Neural progenitor cell (in vitro differentiated cells): ENCODE results near the gene CGB2. TPM values are rescaled to one million over a fixed set of nuclear protein-coding genes. Genes with fewer than 3 reads are reported as not detected.

ENCODE experiments used
- DNase-seq: peaks from one replicate; pipeline ENCODE4 v3.0.0-alpha.2; 2016; ENCODE audit warnings: low spot score
- H2AFZ ChIP-seq: fragments of 200-600 bp; sonication (generic); replicated peaks from 2 replicates; pipeline ENCODE4 v1.6.1; 2016; ENCODE audit warnings: antibody characterized with exemption
- H3F3A ChIP-seq: fragments of 200-600 bp; sonication (generic); 2 replicates; pipeline ENCODE4 v1.6.1; 2016; ENCODE audit warnings: antibody characterized with exemption, low read depth
- H3K27ac ChIP-seq: fragments of 200-600 bp; sonication (generic); 2 replicates; pipeline ENCODE4 v1.5.1; 2016; ENCODE audit warnings: mild to moderate bottlenecking
- H3K27me3 ChIP-seq: fragments of 200-600 bp; sonication (generic); 2 replicates; pipeline ENCODE4 v1.6.1; 2016; ENCODE audit warnings: mild to moderate bottlenecking, moderate library complexity
- H3K36me3 ChIP-seq: fragments of 200-600 bp; sonication (generic); 2 replicates; pipeline ENCODE4 v1.5.1; 2016
- H3K4me1 ChIP-seq: fragments of 200-600 bp; sonication (generic); 2 replicates; pipeline ENCODE4 v1.6.1; 2016; ENCODE audit warnings: mixed run types
- H3K4me2 ChIP-seq: fragments of 200-600 bp; sonication (generic); 2 replicates; pipeline ENCODE4 v1.6.1; 2016
- H3K4me3 ChIP-seq: fragments of 200-600 bp; sonication (generic); 2 replicates; pipeline ENCODE4 v1.5.1; 2016
- H3K79me2 ChIP-seq: fragments of 200-600 bp; sonication (generic); 2 replicates; pipeline ENCODE4 v1.6.1; 2016; ENCODE audit warnings: low read depth
- H3K9ac ChIP-seq: fragments of 200-600 bp; sonication (generic); 2 replicates; pipeline ENCODE4 v1.6.1; 2016
- H3K9me3 ChIP-seq: fragments of 200-600 bp; sonication (generic); 2 replicates; pipeline ENCODE4 v1.5.1; 2016; ENCODE audit warnings: low read depth
- H4K20me1 ChIP-seq: fragments of 200-600 bp; sonication (generic); 2 replicates; pipeline ENCODE4 v1.6.1; 2016; ENCODE audit warnings: low read depth
- H3K27ac Mint-ChIP-seq: 3 replicates; pipeline ENCODE4 v1.8.0; 2021; ENCODE audit warnings: mixed read lengths
- H3K27me3 Mint-ChIP-seq: 2 replicates; pipeline ENCODE4 v1.8.0; 2022; ENCODE audit warnings: low read depth, mild to moderate bottlenecking, inconsistent platforms, moderate library complexity, mixed read lengths; ENCODE audit not compliant: insufficient read depth
- H3K36me3 Mint-ChIP-seq: 3 replicates; pipeline ENCODE4 v1.8.0; 2021; ENCODE audit warnings: mixed read lengths
- H3K4me1 Mint-ChIP-seq: 3 replicates; pipeline ENCODE4 v1.8.0; 2021; ENCODE audit warnings: mixed read lengths
- H3K4me3 Mint-ChIP-seq: 3 replicates; pipeline ENCODE4 v1.8.0; 2021; ENCODE audit warnings: mild to moderate bottlenecking, moderate library complexity, mixed read lengths
- H3K9me3 Mint-ChIP-seq: 3 replicates; pipeline ENCODE4 v1.8.0; 2020; ENCODE audit warnings: mixed read lengths
- EZH2 ChIP-seq: fragments of 200-600 bp; sonication (generic); IDR thresholded peaks from 2 replicates; pipeline ENCODE4 v1.6.1; 2017; ENCODE audit warnings: antibody characterized with exemption, mild to moderate bottlenecking, moderate library complexity
- EZH2phosphoT487 ChIP-seq: fragments of 200-600 bp; sonication (generic); IDR thresholded peaks from 2 replicates; pipeline ENCODE4 v1.6.1; 2017; ENCODE audit warnings: antibody characterized with exemption
- microRNA-seq: library from miRNA; unstranded; fragments of <30 nt; microRNA quantifications from one replicate; pipeline ENCODE4, GENCODE V29; 2016
- small RNA-seq: library from RNA; depleted of rRNA; stranded (forward); fragments of <200 nt; gene quantifications from one replicate; pipeline ENCODE3, GENCODE V24; 2015
- total RNA-seq: library from RNA; depleted of rRNA; stranded (reverse); fragments of >200 nt; gene quantifications from 2 replicates; pipeline ENCODE4 v1.2.3, GENCODE V29; 2015; ENCODE audit warnings: low replicate concordance

CGB2 gene
- total RNA-seq, 1 donor from 2014 or later: not detected

GRCh38 chr19:49081273-49081672 lies 49.6 kb downstream of the CGB2 start:
- H3K27ac Mint-ChIP-seq: no peak overlapping the region
- Histone ChIP-seq H2AFZ (no peak overlapping the region), H3K36me3 (no peaks in the 10 kb centered on the region), H3K27ac (no peak overlapping the region), H3K4me3 (no peak overlapping the region), H3K9ac (no peak overlapping the region), H3K9me3 (no peaks in the 10 kb centered on the region), H3F3A (peaks cover 10% of the 10 kb centered on the region), H4K20me1 (peaks cover 10% of the 10 kb centered on the region), H3K4me2 (no peak overlapping the region), H3K79me2 (peaks cover 10% of the 10 kb centered on the region), H3K4me1 (peaks cover 5% of the 10 kb centered on the region), H3K27me3 (peaks cover 20% of the 10 kb centered on the region)
- peaks cover 3% of the 10 kb centered on the region for H3K36me3 Mint-ChIP-seq
- H3K27me3 Mint-ChIP-seq: peaks cover 7% of the 10 kb centered on the region
- no peaks in the 10 kb centered on the region for H3K9me3 Mint-ChIP-seq
- no peak for DNase-seq
- TF ChIP-seq EZH2 (no peak), EZH2phosphoT487 (no peak)
- H3K4me3 Mint-ChIP-seq: no peak overlapping the region
- H3K4me1 Mint-ChIP-seq: peaks cover 10% of the 10 kb centered on the region

Small RNA genes within 50 kb of the gene (microRNA-seq; reads per million reads assigned to microRNA genes)
- gene MIR6798: 0.54 reads per million

Small RNA genes within 50 kb of the gene (small RNA-seq; reads per million reads assigned to genes)
- gene MIR6798 (not detected), gene RN7SL708P (not detected)

Other genes with a start within 250 kb of the CGB2 start
- 33.5 and 63.2 TPM in 2 replicates for gene BCAT2, start 220.9 kb upstream of the CGB2 start, total RNA-seq
- 11.2 and 27.6 TPM in 2 replicates for gene HSD17B14, start 195.4 kb upstream of the CGB2 start, total RNA-seq
- gene PLEKHA4, start 163.3 kb upstream of the CGB2 start, total RNA-seq: 6.2 and 6.3 TPM in 2 replicates
- gene PPP1R15A, start 159.5 kb upstream of the CGB2 start, total RNA-seq: 10.6 and 19.1 TPM in 2 replicates
- gene TULP2, start 133.1 kb upstream of the CGB2 start, total RNA-seq: 0.26 and 0.40 TPM in 2 replicates
- 73.5 and 158 TPM in 2 replicates for gene NUCB1, start 131.6 kb upstream of the CGB2 start, total RNA-seq
- gene DHDH, start 98.2 kb upstream of the CGB2 start, total RNA-seq: 1.6 TPM in 1 of 2 replicates, not detected in the other
- 35.8 and 79.2 TPM in 2 replicates for gene BAX, start 77.0 kb upstream of the CGB2 start, total RNA-seq
- 989 and 1,798 TPM in 2 replicates for gene FTL, start 66.6 kb upstream of the CGB2 start, total RNA-seq
- gene GYS1, start 38.6 kb upstream of the CGB2 start, total RNA-seq: 17.7 and 38.7 TPM in 2 replicates
- gene RUVBL2, start 38.0 kb upstream of the CGB2 start, total RNA-seq: 67.0 and 157 TPM in 2 replicates
- not detected in 2 replicates for gene LHB, start 14.8 kb upstream of the CGB2 start, total RNA-seq
- not detected in 2 replicates for gene CGB3, start 7.6 kb upstream of the CGB2 start, total RNA-seq
- not detected in 2 replicates for gene CGB1, start 5.0 kb downstream of the CGB2 start, total RNA-seq
- gene CGB5, start 12.0 kb downstream of the CGB2 start, total RNA-seq: not detected in 2 replicates
- gene CGB8, start 17.2 kb downstream of the CGB2 start, total RNA-seq: not detected in 2 replicates
- 0.31 TPM in 1 of 2 replicates, not detected in the other for gene CGB7, start 25.9 kb downstream of the CGB2 start, total RNA-seq
- gene NTF4, start 32.9 kb downstream of the CGB2 start, total RNA-seq: 0.46 and 3.8 TPM in 2 replicates
- 0.11 TPM in 1 of 2 replicates, not detected in the other for gene KCNA7, start 40.8 kb downstream of the CGB2 start, total RNA-seq
- 162 and 365 TPM in 2 replicates for gene SNRNP70, start 53.6 kb downstream of the CGB2 start, total RNA-seq
- 9.2 and 9.7 TPM in 2 replicates for gene LIN7B, start 82.5 kb downstream of the CGB2 start, total RNA-seq
- gene C19orf73, start 87.3 kb downstream of the CGB2 start, total RNA-seq: 1.7 TPM in 1 of 2 replicates, not detected in the other
- gene PPFIA3, start 87.7 kb downstream of the CGB2 start, total RNA-seq: 1.8 and 12.0 TPM in 2 replicates
- 0.31 TPM in 1 of 2 replicates, not detected in the other for gene HRC, start 123.5 kb downstream of the CGB2 start, total RNA-seq
- 3.1 and 11.2 TPM in 2 replicates for gene TRPM4, start 125.9 kb downstream of the CGB2 start, total RNA-seq